ENCODE measurements around the gene CTNNA2.

CTNNA2 gene

GRCh38 chr2:80303006-80303908 lies 790.4 kb downstream of the CTNNA2 start:
- DNase-seq, result no peak

DNA sequence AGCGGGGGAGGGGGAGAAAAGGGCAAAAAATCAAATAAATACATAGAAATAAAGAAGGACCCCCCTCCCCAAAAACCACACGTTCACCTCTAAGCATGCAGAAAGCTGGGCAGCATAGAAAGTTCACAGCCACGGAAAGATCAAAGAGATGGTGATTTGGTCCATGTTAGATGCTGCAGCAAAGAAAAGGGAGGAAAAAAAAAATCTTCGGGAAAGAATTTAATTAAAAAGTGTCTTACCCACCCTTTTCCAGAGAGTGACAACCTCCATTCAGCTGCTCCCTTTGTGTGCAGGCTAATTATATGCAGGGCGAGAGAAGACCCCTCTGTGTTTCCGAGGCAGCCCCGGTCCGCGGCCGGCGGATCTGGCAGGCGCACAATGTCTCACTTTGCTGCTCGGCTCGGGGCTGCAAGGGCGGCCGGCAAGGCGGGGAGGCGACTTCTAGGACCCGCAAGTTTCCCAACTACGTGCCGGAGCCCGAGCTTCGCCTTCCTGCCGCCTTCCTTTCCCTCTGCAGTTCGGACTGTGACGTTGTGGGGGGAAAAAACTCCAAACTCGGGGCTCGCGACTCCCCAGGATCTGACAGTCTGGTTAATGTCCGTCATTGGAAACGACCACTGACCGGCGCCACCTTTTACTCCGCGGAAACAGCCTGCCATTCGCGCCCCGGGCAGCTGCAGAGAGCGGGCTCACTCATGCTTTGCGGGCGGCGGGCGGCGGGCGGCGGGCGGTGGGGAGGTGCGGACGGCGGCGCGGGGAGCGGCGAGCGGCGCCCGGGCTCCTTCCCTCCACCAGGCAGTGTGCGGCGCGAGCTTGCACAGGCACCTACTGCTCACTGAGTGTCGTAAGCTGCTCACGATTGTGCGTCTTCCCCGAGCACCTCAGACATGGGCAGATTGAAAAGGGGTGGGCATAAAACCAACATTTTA lies 791.3 kb downstream of the CTNNA2 start, which contains the start of gene LRRTM1:
LRRTM1 (minus strand) TSS at position 844 of the 929 bp plus-strand sequence. CDS start 933 bp downstream, outside the sequence.
- DNase-seq, result no peak

- no peak for DNase-seq
Measured at GRCh38 chr2:80311304-80311703, 798.5 kb downstream of the CTNNA2 start.

DNA sequence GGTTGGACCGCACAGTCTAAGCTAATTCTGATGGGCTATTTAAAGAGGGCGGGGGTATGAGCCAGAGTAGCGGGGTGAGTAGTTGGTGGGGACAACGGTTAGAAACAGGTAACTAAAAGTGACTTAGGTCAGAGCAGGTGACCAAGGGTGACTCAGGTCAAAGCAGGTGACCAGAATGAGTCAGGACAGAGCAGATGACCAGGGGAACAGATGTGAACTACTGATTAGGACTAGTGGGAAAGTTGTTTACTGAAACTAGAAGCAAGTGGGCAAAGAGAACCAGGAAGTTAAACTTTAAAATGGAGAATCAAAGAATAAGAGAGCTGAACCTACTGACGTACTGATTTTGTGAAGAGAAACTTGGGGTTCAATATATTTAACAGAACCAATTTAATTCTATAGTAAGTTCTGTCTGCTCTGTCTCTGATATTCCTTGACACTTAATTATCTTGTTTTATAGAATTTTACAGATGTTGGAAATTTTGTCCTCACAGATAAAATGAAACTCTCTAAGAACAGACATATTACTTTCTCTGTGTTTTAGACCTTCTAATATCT lies 799.5 kb downstream of the CTNNA2 start:
- DNase-seq, result no peak

GRCh38 chr2:80322311-80322920 lies 809.6 kb downstream of the CTNNA2 start:
- DNase-seq, result no peak

- DNase-seq, result no peak
Measured at GRCh38 chr2:80322958-80323357, 810.1 kb downstream of the CTNNA2 start.

GRCh38 chr2:80323610-80324009 lies 810.8 kb downstream of the CTNNA2 start:
- DNase-seq, result no peak

DNA sequence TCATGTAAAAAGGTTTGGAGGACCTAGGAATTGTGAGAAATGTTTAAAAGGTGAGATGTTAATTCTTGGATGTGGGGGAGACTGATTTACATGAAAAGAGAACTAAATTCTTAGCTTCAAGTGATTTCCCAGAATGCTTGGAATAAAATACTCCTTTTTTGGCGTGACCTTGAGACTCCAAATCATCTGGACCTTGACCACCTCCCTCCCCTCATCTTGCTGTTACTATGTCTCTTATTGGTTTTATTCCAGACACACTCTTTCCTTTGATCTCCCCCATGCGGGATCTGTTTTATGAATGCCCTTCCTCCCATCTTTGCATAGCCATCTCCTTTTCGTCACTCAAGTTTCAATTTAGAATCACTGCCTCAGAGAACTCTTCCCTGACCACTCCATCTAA lies 811.7 kb downstream of the CTNNA2 start:
- DNase-seq, result no peak

GRCh38 chr2:80326214-80326613 lies 813.4 kb downstream of the CTNNA2 start:
- DNase-seq, result no peak

- no peak for DNase-seq
Measured at GRCh38 chr2:80326861-80327260, 814.0 kb downstream of the CTNNA2 start.

DNA sequence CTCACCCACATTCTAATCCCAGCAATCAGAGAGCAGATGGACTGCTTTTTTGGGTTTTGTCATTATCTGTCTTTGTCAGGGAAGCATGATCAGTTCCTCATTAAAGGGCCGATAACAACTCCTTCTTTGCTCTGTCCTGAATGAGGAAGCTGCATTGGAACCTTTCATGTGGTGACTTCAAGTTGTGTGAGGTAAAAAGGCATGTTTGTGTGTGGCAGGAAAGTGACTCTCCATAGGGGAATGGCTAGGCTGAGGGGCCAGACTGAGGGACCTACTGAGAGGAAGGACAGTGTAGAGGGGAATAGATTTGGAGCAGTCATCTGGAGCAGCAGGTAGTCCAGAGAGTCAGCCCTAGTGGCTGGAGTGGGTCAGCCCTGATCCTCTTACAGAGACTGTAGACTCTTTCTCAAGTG lies 815.3 kb downstream of the CTNNA2 start:
- no peak for DNase-seq

DNA sequence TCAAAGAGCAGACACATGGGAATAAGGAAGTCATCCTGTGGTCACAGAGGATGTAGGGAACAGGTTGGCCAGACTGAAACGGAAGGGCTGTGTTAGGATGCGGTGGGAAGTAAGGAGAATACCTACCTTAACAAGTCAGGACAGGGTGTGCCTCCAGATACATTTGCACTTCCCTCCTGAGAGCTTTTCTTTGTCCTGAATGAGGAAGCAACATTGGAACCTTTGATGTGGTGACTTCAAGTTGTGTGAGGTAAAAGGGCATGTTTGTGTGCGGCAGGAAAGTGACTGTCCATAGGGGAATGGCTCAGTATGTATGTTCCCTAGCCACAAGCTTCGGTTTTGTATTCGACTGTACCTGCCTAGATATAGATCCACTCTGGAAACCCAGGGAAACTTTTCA lies 816.6 kb downstream of the CTNNA2 start:
- no peak for DNase-seq

- DNase-seq, result no peak
Measured at GRCh38 chr2:80330527-80331450, 817.9 kb downstream of the CTNNA2 start.

DNA sequence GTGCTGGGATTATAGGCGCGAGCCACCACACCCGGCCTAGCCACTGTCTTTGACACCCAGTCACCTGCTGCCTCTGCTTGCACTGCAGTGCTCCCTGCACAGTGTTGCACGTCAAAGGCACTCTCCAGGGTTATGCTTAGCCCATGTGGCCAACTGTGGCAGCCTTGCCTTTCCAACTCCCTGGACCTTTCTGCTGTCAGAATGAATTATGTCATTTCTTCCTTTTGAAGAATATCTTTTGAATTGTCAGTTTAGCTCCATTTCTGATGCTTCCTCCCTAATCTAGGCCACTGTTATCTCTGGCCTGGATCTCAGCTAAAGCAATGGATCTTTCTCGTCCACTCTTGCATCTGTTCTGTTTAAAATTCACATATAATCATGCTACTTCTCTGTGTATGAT lies 821.0 kb downstream of the CTNNA2 start:
- DNase-seq, result no peak

DNA sequence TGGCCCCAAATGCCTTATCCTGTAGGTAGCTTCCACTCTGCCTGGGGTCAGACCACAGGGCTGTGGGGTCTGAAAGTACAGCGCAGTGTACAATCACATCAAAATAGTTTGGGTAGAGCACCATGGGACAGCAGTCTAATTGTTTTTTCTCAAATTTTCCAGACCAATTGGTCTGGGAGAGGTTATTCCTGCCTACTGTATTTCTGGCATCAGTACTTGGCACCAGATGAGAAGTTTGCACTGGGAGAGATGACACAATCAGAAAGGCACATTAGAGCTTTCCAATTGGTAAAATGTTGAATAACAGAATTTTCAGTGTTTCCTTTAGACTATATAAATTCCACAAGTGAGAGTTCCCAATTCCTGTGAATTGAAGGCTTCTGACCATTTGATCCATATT lies 822.6 kb downstream of the CTNNA2 start:
- DNase-seq, result no peak

DNA sequence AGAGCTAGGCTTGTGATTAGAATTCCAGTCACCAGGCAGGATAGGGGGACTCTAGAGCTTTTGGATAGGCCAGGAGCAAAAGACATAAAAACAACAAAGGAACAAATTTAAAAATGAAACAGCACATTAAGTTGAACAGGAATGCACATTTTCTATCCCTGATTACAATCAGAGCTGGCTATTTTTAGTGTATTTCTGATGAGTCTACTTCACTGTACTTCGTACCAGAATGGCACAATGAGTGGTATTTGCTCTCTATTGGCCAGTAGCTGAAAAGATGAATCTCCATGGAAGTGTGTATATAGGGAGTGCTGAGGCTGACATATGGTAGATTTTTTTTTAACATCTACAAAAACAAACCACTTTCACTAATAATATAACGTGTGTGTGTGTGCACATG lies 825.9 kb downstream of the CTNNA2 start:
- DNase-seq, result no peak

- DNase-seq, result no peak
Measured at GRCh38 chr2:80340022-80340421, 827.2 kb downstream of the CTNNA2 start.

DNA sequence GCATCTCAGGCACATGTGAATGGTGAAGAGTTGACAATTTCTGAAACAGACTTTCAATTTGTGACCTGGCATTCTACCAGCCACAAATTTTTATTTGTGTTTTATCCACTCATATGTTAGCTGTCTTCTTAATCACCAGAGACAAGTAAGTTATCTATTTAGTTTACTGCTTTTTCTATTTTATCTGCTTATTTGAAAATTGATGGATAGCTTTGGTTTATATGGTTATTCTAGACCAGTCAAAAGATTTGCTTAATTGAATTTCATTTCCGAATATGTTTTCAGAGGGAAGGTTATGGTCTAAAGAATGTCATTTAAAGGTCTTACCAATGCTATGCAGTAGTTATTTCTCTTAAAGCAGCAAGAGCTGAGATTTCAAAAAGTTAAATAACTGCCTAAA lies 835.2 kb downstream of the CTNNA2 start:
- no peak for DNase-seq

DNA sequence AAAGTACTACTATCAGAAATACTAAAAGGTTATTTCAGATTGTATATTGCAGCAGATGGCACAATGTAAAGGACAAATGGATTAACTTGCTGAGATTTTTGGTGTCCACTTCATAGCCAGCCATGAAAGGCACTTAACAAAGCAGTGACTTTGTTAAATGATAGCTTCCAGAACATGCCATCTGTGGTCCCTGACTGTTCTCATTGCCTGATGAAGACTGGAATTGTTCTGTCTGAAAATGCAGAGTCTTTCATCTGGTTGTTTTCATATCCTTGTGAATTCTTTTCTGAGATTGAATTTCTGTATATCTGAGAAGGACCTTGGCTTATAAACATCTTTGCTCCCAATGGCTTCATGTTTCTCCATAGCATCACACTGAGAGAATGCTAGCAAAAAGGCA lies 836.1 kb downstream of the CTNNA2 start:
- DNase-seq, result no peak

- DNase-seq, result no peak
Measured at GRCh38 chr2:80351231-80351630, 838.4 kb downstream of the CTNNA2 start.

DNA sequence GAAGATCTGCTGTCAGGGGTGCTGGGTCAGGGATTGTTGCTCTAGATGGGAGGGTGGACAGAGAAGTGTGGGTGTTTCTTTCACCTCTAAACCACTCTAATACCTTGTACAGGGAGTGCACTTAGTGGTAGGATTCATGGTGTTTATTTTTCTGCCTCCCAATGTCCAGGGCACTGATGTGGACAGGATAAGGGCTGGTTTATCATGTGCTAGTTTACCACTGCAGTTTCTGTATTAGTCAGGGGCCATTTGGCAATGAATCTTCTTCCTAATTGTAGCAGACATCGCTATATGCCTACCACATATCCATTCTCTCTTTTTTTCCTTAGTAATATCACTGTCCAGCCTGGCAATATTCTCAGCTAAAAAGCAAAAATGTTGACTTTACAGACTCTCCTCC lies 842.0 kb downstream of the CTNNA2 start:
- DNase-seq, result no peak

GRCh38 chr2:80361904-80362303 lies 849.1 kb downstream of the CTNNA2 start:
- DNase-seq, result no peak
